GM23248 (cell line): ENCODE results near the gene EML6. TPM values are rescaled to one million over a fixed set of nuclear protein-coding genes. Genes with fewer than 3 reads are reported as not detected.
A peak's percentile ranks its signal among the peaks of the same experiment; 100 is the strongest.

Experiments used
- DNase-seq: peaks from one replicate; pipeline ENCODE4 v3.0.0-alpha.2; 2015
- H2AFZ ChIP-seq: fragments of 200-600 bp; sonication (generic); 2 replicates; pipeline ENCODE4 v1.6.1; 2016; ENCODE audit warnings: antibody characterized with exemption
- H3F3A ChIP-seq: fragments of 200-600 bp; sonication (generic); 2 replicates; pipeline ENCODE4 v1.6.1; 2016; ENCODE audit warnings: mild to moderate bottlenecking, antibody characterized with exemption, mixed run types; ENCODE audit not compliant: insufficient read depth
- H3K27ac ChIP-seq: fragments of 200-600 bp; sonication (generic); 2 replicates; pipeline ENCODE4 v1.5.1; 2016; ENCODE audit warnings: mild to moderate bottlenecking
- H3K27me3 ChIP-seq: fragments of 200-600 bp; sonication (generic); replicated peaks from 2 replicates; pipeline ENCODE4 v1.6.1; 2016; ENCODE audit warnings: mild to moderate bottlenecking; ENCODE audit not compliant: insufficient read depth
- H3K36me3 ChIP-seq: fragments of 200-600 bp; sonication (generic); 2 replicates; pipeline ENCODE4 v1.6.1; 2016; ENCODE audit warnings: low read depth, mild to moderate bottlenecking
- H3K4me1 ChIP-seq: fragments of 200-600 bp; sonication (generic); 2 replicates; pipeline ENCODE4 v1.6.1; 2016; ENCODE audit warnings: mild to moderate bottlenecking; ENCODE audit not compliant: insufficient read depth
- H3K4me2 ChIP-seq: fragments of 200-600 bp; sonication (generic); one replicate; pipeline ENCODE4 v1.6.1; 2016; ENCODE audit warnings: mild to moderate bottlenecking; ENCODE audit not compliant: unreplicated experiment
- H3K4me3 ChIP-seq: fragments of 200-600 bp; sonication (generic); 2 replicates; pipeline ENCODE4 v1.5.1; 2016; ENCODE audit warnings: mild to moderate bottlenecking
- H3K79me2 ChIP-seq: fragments of 200-600 bp; sonication (generic); 2 replicates; pipeline ENCODE4 v1.6.1; 2016; ENCODE audit warnings: mild to moderate bottlenecking; ENCODE audit not compliant: insufficient read depth
- H3K9ac ChIP-seq: fragments of 200-600 bp; sonication (generic); 2 replicates; pipeline ENCODE4 v1.6.1; 2016; ENCODE audit warnings: mild to moderate bottlenecking
- H3K9me2 ChIP-seq: fragments of 200-600 bp; sonication (generic); 2 replicates; pipeline ENCODE4 v1.6.1; 2016; ENCODE audit warnings: mixed run types, mild to moderate bottlenecking, moderate library complexity; ENCODE audit not compliant: insufficient read depth
- H3K9me3 ChIP-seq: fragments of 200-600 bp; sonication (generic); one replicate; pipeline ENCODE4 v1.6.1; 2017; ENCODE audit warnings: low read depth
- H4K20me1 ChIP-seq: fragments of 200-600 bp; sonication (generic); 2 replicates; pipeline ENCODE4 v1.6.0; 2016; ENCODE audit not compliant: insufficient read depth
- EZH2 ChIP-seq: fragments of 200-600 bp; sonication (generic); IDR thresholded peaks from 2 replicates; pipeline ENCODE4 v1.6.1; 2018; ENCODE audit warnings: antibody characterized with exemption, mild to moderate bottlenecking; ENCODE audit not compliant: insufficient read depth, poor library complexity, severe bottlenecking
- EZH2phosphoT487 ChIP-seq: fragments of 200-600 bp; sonication (generic); IDR thresholded peaks from 2 replicates; pipeline ENCODE4 v1.6.1; 2018; ENCODE audit warnings: antibody characterized with exemption, moderate library complexity, mild to moderate bottlenecking, low read depth; ENCODE audit not compliant: insufficient read depth
- whole genome bisulfite sequencing, 2 experiments: methylation state at CpG; one replicate each; pipeline ENCODE4 v1.1.6; 2015 to 2017; ENCODE audit warnings: low lambda C conversion rate in 2 of 2, low coverage in 1 of 2; ENCODE audit errors: missing lambda C conversion rate in 2 of 2; 5-methylcytosine and 5-hydroxymethylcytosine counted together
- in situ Hi-C: fragments of 300-500 bp; cut with MboI; formaldehyde crosslinking; loops from 2 replicates; pipeline ENCODE4 v1.15.0; 2020
- polyA plus RNA-seq: library from polyadenylated mRNA; unstranded; fragments of >200 nt; fragmentation: Nextera tagmentation; extraction: Ambion mirVana; gene quantifications from 2 replicates; pipeline ENCODE4 v1.2.1, GENCODE V29; 2016
- total RNA-seq: library from RNA; depleted of rRNA; stranded (reverse); fragments of >200 nt; shearing (Covaris generic); gene quantifications from 2 replicates; pipeline ENCODE4 v1.2.3, GENCODE V29; 2014

The EML6 gene
- total and polyA plus RNA-seq, 2 experiments from 2014 or later: 0.54 to 0.76 TPM

DNA sequence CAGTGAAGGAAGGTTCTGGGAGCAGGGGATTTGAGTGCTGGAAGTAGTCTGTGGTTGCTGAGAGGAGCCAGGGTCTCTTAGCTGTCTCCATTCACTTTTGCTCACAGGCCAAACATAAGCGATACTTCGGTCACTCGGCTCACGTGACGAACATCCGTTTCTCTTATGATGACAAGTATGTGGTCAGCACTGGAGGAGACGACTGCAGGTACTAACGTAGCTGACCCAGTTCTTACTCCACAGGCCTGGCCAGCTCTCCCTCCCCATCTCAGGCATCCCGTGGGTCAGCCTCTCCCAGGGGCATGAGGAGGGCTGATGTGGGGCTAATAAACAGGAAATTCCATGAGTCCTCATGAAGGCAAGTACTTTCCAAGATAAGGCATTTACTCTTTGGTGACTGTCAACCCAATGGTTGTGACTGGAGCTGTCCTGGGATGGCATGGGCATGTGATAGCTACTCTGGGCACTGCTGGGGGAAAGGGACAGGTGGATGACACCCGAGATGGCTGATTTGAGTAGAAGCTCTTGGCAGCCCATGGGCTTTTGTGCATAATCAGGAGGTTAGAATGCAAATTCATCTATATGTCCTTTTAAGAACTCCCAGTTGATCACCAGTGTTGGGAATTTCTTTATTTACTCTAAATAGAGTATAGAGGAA is 245.2 kb downstream of the EML6 start:
- TF ChIP-seq EZH2 (no peak), EZH2phosphoT487 (no peak)
- Histone ChIP-seq H3K9ac (no peak overlapping the region), H3F3A (peaks cover 79% of the 10 kb centered on the region), H3K4me3 (no peak overlapping the region), H3K27ac (no peak overlapping the region), H3K9me2 (no peaks in the 10 kb centered on the region), H3K79me2 (peaks cover 70% of the 10 kb centered on the region), H3K4me2 (no peak overlapping the region), H4K20me1 (peaks cover 11% of the 10 kb centered on the region; the same call in 1 of the 2 replicates), H3K4me1 (peaks cover 16% of the 10 kb centered on the region), H3K36me3 (peaks cover 39% of the 10 kb centered on the region), H3K9me3 (no peaks in the 10 kb centered on the region), H3K27me3 (no peaks in the 10 kb centered on the region), H2AFZ (no peak overlapping the region)
- 78 to 85% methylated on average over 10 of the region's 10 CpGs for WGBS, 2 experiments
- DNase-seq: no peak
- in situ Hi-C loops: no loop called here

DNA sequence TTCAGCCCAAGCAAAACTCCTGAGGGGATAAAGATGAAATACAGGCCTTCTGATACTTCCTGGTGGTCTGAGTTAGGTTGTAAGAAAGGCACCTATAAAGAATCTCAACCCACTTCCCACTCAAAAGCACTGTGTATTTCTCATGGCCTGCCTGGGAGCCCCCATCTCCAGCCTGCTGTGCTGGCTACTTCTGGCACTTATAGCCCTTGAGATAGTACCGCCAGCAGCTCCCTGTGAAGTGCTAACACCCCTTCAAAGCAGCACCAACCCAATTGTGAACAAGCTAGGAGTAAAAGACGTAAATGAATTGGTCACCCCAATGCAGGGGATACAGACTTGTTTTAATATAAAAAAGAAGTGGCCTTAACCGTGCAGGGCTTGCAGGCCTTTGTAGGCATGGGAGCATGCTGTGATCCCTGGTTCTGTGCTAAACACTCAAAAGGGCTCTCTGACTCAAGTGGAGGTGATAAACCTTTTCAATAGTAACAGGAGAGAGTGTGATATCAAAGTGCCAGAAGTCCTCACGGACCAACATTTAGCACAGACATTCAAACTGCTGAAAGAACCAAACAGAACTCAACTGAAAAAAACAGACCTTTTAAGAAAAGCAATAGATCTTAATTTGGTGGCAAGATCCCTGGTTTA is 246.0 kb downstream of the EML6 start:
- no peak overlapping the region for H3K4me3 ChIP-seq
- TF ChIP-seq EZH2phosphoT487: no peak
- TF ChIP-seq EZH2: no peak
- in situ Hi-C loops: no loop called here
- H3K9ac ChIP-seq: no peak overlapping the region
- no peaks in the 10 kb centered on the region for H3K27me3 ChIP-seq
- 85 to 93% methylated on average over 4 of the region's 4 CpGs for WGBS, 2 experiments
- no peak for DNase-seq
- no peaks in the 10 kb centered on the region for H3K9me2 ChIP-seq
- peaks cover 11% of the 10 kb centered on the region for H3K4me1 ChIP-seq
- H3K27ac ChIP-seq: no peak overlapping the region
- H4K20me1 ChIP-seq: peaks cover 19% of the 10 kb centered on the region; the same call in 1 of the 2 replicates
- peaks cover 82% of the 10 kb centered on the region for H3F3A ChIP-seq
- no peaks in the 10 kb centered on the region for H3K9me3 ChIP-seq
- peaks cover 41% of the 10 kb centered on the region for H3K36me3 ChIP-seq
- peaks cover 77% of the 10 kb centered on the region for H3K79me2 ChIP-seq
- no peak overlapping the region for H3K4me2 ChIP-seq
- H2AFZ ChIP-seq: no peak overlapping the region

GRCh38 chr2:54969940-54970338 is 246.5 kb downstream of the EML6 start:
- H3K79me2 ChIP-seq: peaks cover 82% of the 10 kb centered on the region
- no peaks in the 10 kb centered on the region for H3K9me2 ChIP-seq
- no peak overlapping the region for H2AFZ ChIP-seq
- peaks cover 6% of the 10 kb centered on the region; the same call in 1 of the 2 replicates for H3K4me1 ChIP-seq
- no peak overlapping the region for H3K9ac ChIP-seq
- H3K4me2 ChIP-seq: no peak overlapping the region
- WGBS, 2 experiments: 70 to 74% methylated on average over 7 of the region's 7 CpGs
- peaks cover 82% of the 10 kb centered on the region for H3F3A ChIP-seq
- H3K36me3 ChIP-seq: peaks cover 44% of the 10 kb centered on the region
- no peaks in the 10 kb centered on the region for H3K9me3 ChIP-seq
- H3K27me3 ChIP-seq: no peaks in the 10 kb centered on the region
- H3K27ac ChIP-seq: no peak overlapping the region
- no peak for DNase-seq
- in situ Hi-C loops: no loop called here
- H3K4me3 ChIP-seq: no peak overlapping the region
- peaks cover 24% of the 10 kb centered on the region; the same call in 1 of the 2 replicates for H4K20me1 ChIP-seq
- no peak for TF ChIP-seq EZH2phosphoT487
- TF ChIP-seq EZH2: no peak

DNA sequence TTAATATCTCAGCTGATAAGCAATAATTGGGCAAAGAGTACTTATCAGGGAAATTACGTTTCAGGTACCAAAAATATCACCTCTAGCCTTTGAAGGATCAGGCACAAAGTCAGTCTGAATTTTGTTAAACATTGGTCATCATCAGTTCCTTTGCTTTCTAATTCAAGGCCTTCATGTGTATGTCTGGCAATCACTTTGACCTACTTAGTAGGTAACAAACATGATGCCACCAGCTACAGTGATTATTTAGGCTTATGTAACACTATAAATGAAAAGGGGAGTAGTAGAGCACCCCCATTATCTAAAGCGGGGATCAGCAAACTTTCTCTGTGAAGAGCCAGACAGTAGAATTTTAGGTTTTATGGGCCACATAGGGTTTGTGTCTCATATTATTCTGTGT is 251.7 kb downstream of the EML6 start:
- H3K27me3 ChIP-seq: no peaks in the 10 kb centered on the region
- no peak overlapping the region for H3K4me3 ChIP-seq
- H2AFZ ChIP-seq: no peak overlapping the region
- peaks cover 46% of the 10 kb centered on the region; the same call in 1 of the 2 replicates for H4K20me1 ChIP-seq
- H3K9me3 ChIP-seq: no peaks in the 10 kb centered on the region
- peaks cover 100% of the 10 kb centered on the region for H3K79me2 ChIP-seq
- no peak overlapping the region for H3K4me2 ChIP-seq
- no peak for TF ChIP-seq EZH2
- no peak for TF ChIP-seq EZH2phosphoT487
- DNase-seq: no peak
- peaks cover 63% of the 10 kb centered on the region for H3K36me3 ChIP-seq
- H3K9ac ChIP-seq: no peak overlapping the region
- WGBS, 2 experiments: 64 to 75% methylated on average over 2 of the region's 2 CpGs
- no peaks in the 10 kb centered on the region for H3K9me2 ChIP-seq
- H3K4me1 ChIP-seq: peaks cover 29% of the 10 kb centered on the region
- peaks cover 82% of the 10 kb centered on the region for H3F3A ChIP-seq
- in situ Hi-C loops: no loop called here
- peak overlapping the region; percentile 28; the same call in 1 of the 2 replicates for H3K27ac ChIP-seq
